Adrenal gland (tissue), 12 donors: ENCODE measurements around the gene COX7A2L. TPM values are rescaled to one million over a fixed set of nuclear protein-coding genes. Genes with fewer than 3 reads are reported as not detected.
"Not testable (repeated sequence)": the region's sequence is repeated elsewhere in the genome, so short reads cannot be mapped to it uniquely, and the experiment has no call there.

Experiments
- DNase-seq, 7 donors: peaks; one replicate each; pipeline ENCODE4 v3.0.0-alpha.2; 2019 to 2020
- H3K27ac ChIP-seq, 5 donors: fragments of 200-600 bp; sonication (generic) in 4 of 5; 1 replicate in 3 of 5; 2 replicates in 2 of 5; pipeline versions ENCODE4 v1.5.1 to v1.8.0; 2016 to 2020; ENCODE audit warnings: mild to moderate bottlenecking in 1 of 5
- H3K27me3 ChIP-seq: fragments of 200-600 bp; 2 replicates; pipeline ENCODE4 v1.8.0; 2021
- H3K36me3 ChIP-seq, 2 donors: fragments of 200-600 bp; replicated peaks in 1 of 2; 1 replicate in 1 of 2; 2 replicates in 1 of 2; pipeline versions ENCODE4 v1.5.1 to v1.8.0; 2018 to 2022
- H3K4me1 ChIP-seq, 2 donors: fragments of 200-600 bp; replicated peaks in 1 of 2; 1 replicate in 1 of 2; 2 replicates in 1 of 2; pipeline versions ENCODE4 v1.5.1 to v1.8.0; 2018 to 2021
- H3K4me3 ChIP-seq, 4 donors: fragments of 200-600 bp; sonication (generic) in 3 of 4; one replicate each; pipeline ENCODE4 v1.5.1; 2016 to 2018
- H3K9me3 ChIP-seq, 3 donors: fragments of 200-600 bp; sonication (generic) in 1 of 3; replicated peaks in 1 of 3; 1 replicate in 2 of 3; 2 replicates in 1 of 3; pipeline versions ENCODE4 v1.5.1 to v1.8.0; 2016 to 2021
- POLR2A ChIP-seq, 2 donors: fragments of 450-650 bp; IDR thresholded peaks; one replicate each; pipeline ENCODE4 v1.6.1; 2017; ENCODE audit warnings: antibody characterized with exemption in 2 of 2, mild to moderate bottlenecking in 2 of 2, moderate library complexity in 1 of 2
- WGBS, 4 donors: extraction: QIAGEN DNeasy Blood & Tissue Kit in 2 of 4; methylation state at CpG; one replicate each; pipeline versions ENCODE4 v1.1.5 to v1.1.7; 2013 to 2017; 5-methylcytosine and 5-hydroxymethylcytosine counted together
- intact Hi-C, 2 donors: fragments of 100-400 bp; cut with DNase I; formaldehyde crosslinking; loops; one replicate each; pipeline versions ENCODE4 v1.14.1 to v1.15.0; 2022 to 2023
- polyA plus RNA-seq, 3 donors: library from polyadenylated mRNA; stranded (reverse); fragments of 200-250 nt in 2 of 3; fragments of 350-450 nt in 1 of 3; fragmentation: Illumina TruSeq in 1 of 3; extraction: RNeasy Lipid Tissue Mini Kit (QIAGEN cat#74804) in 1 of 3; gene quantifications; one replicate each; pipeline ENCODE4 v1.2.3, GENCODE V29; 2013 to 2014
- total RNA-seq, 9 donors: library from RNA; depleted of rRNA in 4 of 9; stranded (reverse); fragments of >200 nt in 4 of 9; fragments of 120-200 nt in 1 of 9; fragmentation: NEBNext Ultra II Directional in 1 of 9; extraction: Animal tissue kit (Norgen Biotek cat#: 25700) in 1 of 9; gene quantifications; one replicate each; pipeline versions ENCODE4 v1.1.0 to v1.2.4, GENCODE V29; 2013 to 2023
- TF ChIP-seq, protein P1 (sequence below), 6 experiments: fragments of 450-650 bp in 4 of 6; fragments of 200-600 bp in 2 of 6; sonication (generic) in 1 of 6; IDR thresholded peaks; 1 replicate in 5 of 6; 2 replicates in 1 of 6; pipeline versions ENCODE4 v1.5.1 to v1.8.0; 2016 to 2021; ENCODE audit warnings: antibody characterized with exemption in 6 of 6, mild to moderate bottlenecking in 2 of 6, moderate library complexity in 1 of 6
- donor health status: healthy with polysubstance abuse.
- donor health status: Bipolar disorder and iron deficiency.
- donor health status: DM: yes; HTN: yes; CAD: no.
- donor health status: DM: no; HTN: no; CAD: no.
- donor health status: DM: no; HTN: no; CAD: no.
- donor health status: DM: yes; HTN: yes; CAD: no.

The COX7A2L gene
- total and polyA plus RNA-seq, 12 donors: 124 to 446 (median 291) TPM

DNA sequence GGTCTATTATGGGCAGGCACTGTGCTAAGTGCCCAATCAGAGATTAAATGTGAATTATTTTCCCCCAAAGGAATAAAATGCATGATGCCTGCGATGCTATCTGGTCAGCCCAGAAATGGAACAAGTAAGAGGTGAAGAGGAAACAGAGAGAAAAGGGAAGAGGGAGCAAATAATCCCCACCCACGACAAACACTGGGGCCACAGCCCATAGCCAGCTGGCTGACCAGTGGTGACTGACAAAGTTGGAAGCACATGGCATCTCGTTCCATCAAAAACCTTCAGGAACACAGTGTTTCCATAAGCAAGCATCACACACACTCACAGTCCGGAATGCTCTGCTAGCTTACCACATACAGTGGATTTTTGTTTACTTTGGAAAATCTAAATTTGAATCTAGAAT is 21.1 kb upstream of the COX7A2L start:
- H3K36me3 ChIP-seq: no peaks in the 10 kb centered on the region
- 81 to 88% (median 86%) methylated on average over 4 of the region's 4 CpGs for WGBS, 4 donors
- no peaks in the 10 kb centered on the region for H3K9me3 ChIP-seq
- no peak overlapping the region for H3K4me3 ChIP-seq
- no peaks in the 10 kb centered on the region for H3K4me1 ChIP-seq
- intact Hi-C loops: no loop called here
- no peak overlapping the region for H3K27ac ChIP-seq
- TF ChIP-seq, protein P1, sequence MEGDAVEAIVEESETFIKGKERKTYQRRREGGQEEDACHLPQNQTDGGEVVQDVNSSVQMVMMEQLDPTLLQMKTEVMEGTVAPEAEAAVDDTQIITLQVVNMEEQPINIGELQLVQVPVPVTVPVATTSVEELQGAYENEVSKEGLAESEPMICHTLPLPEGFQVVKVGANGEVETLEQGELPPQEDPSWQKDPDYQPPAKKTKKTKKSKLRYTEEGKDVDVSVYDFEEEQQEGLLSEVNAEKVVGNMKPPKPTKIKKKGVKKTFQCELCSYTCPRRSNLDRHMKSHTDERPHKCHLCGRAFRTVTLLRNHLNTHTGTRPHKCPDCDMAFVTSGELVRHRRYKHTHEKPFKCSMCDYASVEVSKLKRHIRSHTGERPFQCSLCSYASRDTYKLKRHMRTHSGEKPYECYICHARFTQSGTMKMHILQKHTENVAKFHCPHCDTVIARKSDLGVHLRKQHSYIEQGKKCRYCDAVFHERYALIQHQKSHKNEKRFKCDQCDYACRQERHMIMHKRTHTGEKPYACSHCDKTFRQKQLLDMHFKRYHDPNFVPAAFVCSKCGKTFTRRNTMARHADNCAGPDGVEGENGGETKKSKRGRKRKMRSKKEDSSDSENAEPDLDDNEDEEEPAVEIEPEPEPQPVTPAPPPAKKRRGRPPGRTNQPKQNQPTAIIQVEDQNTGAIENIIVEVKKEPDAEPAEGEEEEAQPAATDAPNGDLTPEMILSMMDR (IDR thresholded peaks at IDR 0.05): no peak
- no peak for TF ChIP-seq POLR2A (IDR thresholded peaks at IDR 0.05)
- H3K27me3 ChIP-seq: no peaks in the 10 kb centered on the region
- DNase-seq: no peak

DNA sequence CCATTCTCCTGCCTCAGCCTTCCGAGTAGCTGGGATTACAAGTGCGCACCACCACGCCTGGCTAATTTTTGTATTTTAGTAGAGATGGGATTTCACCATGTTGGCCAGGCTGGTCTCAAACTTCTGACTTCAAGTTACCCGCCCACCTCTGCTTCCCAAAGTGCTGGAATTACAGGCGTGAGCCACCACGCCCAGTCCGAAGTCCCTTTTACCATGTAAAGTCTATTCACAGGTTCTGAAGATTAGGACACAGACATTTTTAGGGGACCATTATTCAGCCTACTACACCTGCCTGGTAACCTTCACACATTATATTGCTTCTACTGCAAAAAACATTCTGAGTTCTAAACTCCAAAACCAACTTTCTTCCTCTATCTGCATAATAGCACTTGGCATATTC is 19.0 kb upstream of the COX7A2L start:
- WGBS, 4 donors: 95 to 100% (median 97%) methylated on average over 7 of the region's 7 CpGs
- not testable (repeated sequence) for H3K27me3 ChIP-seq

GRCh38 chr2:42378415-42378814 is 17.4 kb upstream of the COX7A2L start:
- H3K36me3 ChIP-seq: no peaks in the 10 kb centered on the region
- H3K27ac ChIP-seq: no peak overlapping the region
- no peaks in the 10 kb centered on the region for H3K4me1 ChIP-seq
- 96 to 97% (median 96%) methylated on average over 9 of the region's 9 CpGs for WGBS, 4 donors
- no peak overlapping the region for H3K4me3 ChIP-seq
- no peaks in the 10 kb centered on the region for H3K9me3 ChIP-seq
- intact Hi-C loops: loop anchor here in 1 of 2 donors (10.0 kb wide), 1 partner anchor 106 kb away; no protein-coding TSS in a partner anchor
- no peak for DNase-seq
- no peaks in the 10 kb centered on the region for H3K27me3 ChIP-seq
- TF ChIP-seq, protein P1 (IDR thresholded peaks at IDR 0.05): no peak
- no peak for TF ChIP-seq POLR2A (IDR thresholded peaks at IDR 0.05)

More for the DNA sequence above, 19.0 kb upstream of the COX7A2L start:
- H3K4me1 ChIP-seq, H3K27ac ChIP-seq, DNase-seq, H3K4me3 ChIP-seq, H3K9me3 ChIP-seq, intact Hi-C loops, H3K36me3 ChIP-seq: not testable (repeated sequence)

GRCh38 chr2:42376758-42377157 is 15.7 kb upstream of the COX7A2L start:
- H3K4me3 ChIP-seq: no peak overlapping the region
- no peaks in the 10 kb centered on the region for H3K27me3 ChIP-seq
- TF ChIP-seq POLR2A (IDR thresholded peaks at IDR 0.05): no peak
- TF ChIP-seq, protein P1 (IDR thresholded peaks at IDR 0.05): no peak
- H3K9me3 ChIP-seq: no peaks in the 10 kb centered on the region
- peak in 1 of 7 donors; percentile 34 for DNase-seq
- H3K4me1 ChIP-seq: peaks cover 0 to 6% of the 10 kb centered on the region in 2 donors
- H3K27ac ChIP-seq: no peak overlapping the region
- H3K36me3 ChIP-seq: no peaks in the 10 kb centered on the region
- intact Hi-C loops: loop anchor here in 1 of 2 donors (10.0 kb wide), 1 partner anchor 108 kb away; no protein-coding TSS in a partner anchor
- 69 to 71% (median 70%) methylated on average over 7 of the region's 7 CpGs for WGBS, 4 donors
